GM12878 (cell line): Measurements from ENCODE around the gene KRTAP12-1. TPM values are rescaled to one million over a fixed set of nuclear protein-coding genes. Genes with fewer than 3 reads are reported as not detected.

ENCODE experiments used
- CUX1 ChIP-seq: IDR thresholded peaks from 2 replicates; pipeline ENCODE4 v1.6.1; 2012; ENCODE audit warnings: improper control_type of control experiment, low read depth, low read length; ENCODE audit not compliant: insufficient replicate concordance
- EED ChIP-seq: sonication (generic); IDR thresholded peaks from 2 replicates; pipeline ENCODE4 v1.6.1; 2016; ENCODE audit warnings: antibody characterized with exemption, low read depth
- GABPA ChIP-seq: IDR thresholded peaks from 2 replicates; pipeline ENCODE4 v1.6.1; 2014; ENCODE audit warnings: antibody characterized with exemption, low read depth, mild to moderate bottlenecking, inconsistent platforms
- POU2F2 ChIP-seq: IDR thresholded peaks from 3 replicates; pipeline ENCODE4 v1.6.1; 2011; ENCODE audit warnings: low read depth, mild to moderate bottlenecking, low read length, borderline replicate concordance
- PRDM15 ChIP-seq: fragments of 450-650 bp; formaldehyde crosslinking; IDR thresholded peaks from 2 replicates; pipeline ENCODE4 v1.4.0; 2020; ENCODE audit warnings: mild to moderate bottlenecking, moderate library complexity
- polyA plus RNA-seq, 11 experiments: library from polyadenylated mRNA; depleted of rRNA in 4 of 11; unstranded in 6 of 11; stranded (reverse) in 5 of 11; fragments of >200 nt; fragmentation: Nextera tagmentation in 4 of 11; fragmentation: Illumina TruSeq in 1 of 11; extraction: Ambion mirVana in 4 of 11; extraction: Trizol in 1 of 11; gene quantifications; 1 replicate in 1 of 11; 2 replicates in 10 of 11; pipeline versions ENCODE4 v1.2.1 to v1.2.3, GENCODE V29; 2011 to 2016; ENCODE audit warnings: inconsistent platforms in 2 of 11, missing spikeins in 2 of 11, low read depth in 1 of 11
- total RNA-seq, 4 experiments: library from RNA; depleted of rRNA in 3 of 4; stranded (reverse); fragments of >200 nt in 3 of 4; fragmentation: Illumina TruSeq in 1 of 4; extraction: Trizol in 1 of 4; gene quantifications; 2 replicates each; pipeline versions ENCODE4 v1.2.1 to v1.2.3, GENCODE V29; 2013 to 2021

Gene KRTAP12-1
- total and polyA plus RNA-seq, 10 of the 15 experiments (the other 5 are each of a cell fraction or from before 2014, with no cell fraction given): not detected

GRCh38 chr21:44650973-44651675, 30.8 kb downstream of the KRTAP12-1 start (continued):
- TF ChIP-seq PRDM15 (CRISPR knock-in tag) (no peak), EED (no peak), GABPA (no peak), POU2F2 (no peak), CUX1 (no peak)
